SK-MEL-5 (cell line): ENCODE results near the gene CMTM1. TPM values are rescaled to one million over a fixed set of nuclear protein-coding genes. Genes with fewer than 3 reads are reported as not detected.
A peak's percentile ranks its signal among the peaks of the same experiment; 100 is the strongest.

Experiments
- DNase-seq: peaks from one replicate; pipeline ENCODE4 v3.0.0-alpha.2; 2016; ENCODE audit warnings: low read depth, low spot score
- in situ Hi-C: cut with HindIII; loops from 2 replicates; pipeline ENCODE4 v1.10.0; 2016; ENCODE audit warnings: low sequenced_read_pairs, high pct_unique_total_duplicates, low pct_unique_long_range_greater_than_20kb
- total RNA-seq: library from RNA; depleted of rRNA; stranded (reverse); fragments of >200 nt; shearing (Covaris generic); gene quantifications from 2 replicates; pipeline ENCODE4 v1.2.3, GENCODE V29; 2014

Gene CMTM1
- total RNA-seq, 1 experiment from 2014 or later, result 1.1 TPM

- in situ Hi-C loops, result no loop called here
Observed at GRCh38 chr16:66529475-66529874, 36.8 kb upstream of the CMTM1 start.

GRCh38 chr16:66534376-66534799, 31.9 kb upstream of the CMTM1 start:
- in situ Hi-C loops, result no loop called here
- DNase-seq, result no peak

More at GRCh38 chr16:66529475-66529874, 36.8 kb upstream of the CMTM1 start:
- no peak for DNase-seq

GRCh38 chr16:66536525-66536924, 29.7 kb upstream of the CMTM1 start:
- DNase-seq, result no peak
- in situ Hi-C loops, result no loop called here

- DNase-seq, result no peak
- in situ Hi-C loops, result no loop called here
Observed at GRCh38 chr16:66537236-66537635, 29.0 kb upstream of the CMTM1 start.

- in situ Hi-C loops, result no loop called here
- DNase-seq, result no peak
Observed at GRCh38 chr16:66538910-66539309, 27.3 kb upstream of the CMTM1 start.

- no peak for DNase-seq
Observed at GRCh38 chr16:66539623-66540469, 26.4 kb upstream of the CMTM1 start.

GRCh38 chr16:66541388-66542355, 24.6 kb upstream of the CMTM1 start:
- no peak for DNase-seq
- in situ Hi-C loops, result no loop called here

More at GRCh38 chr16:66539623-66540469, 26.4 kb upstream of the CMTM1 start:
- in situ Hi-C loops, result no loop called here

- DNase-seq, result no peak
- in situ Hi-C loops, result no loop called here
Observed at GRCh38 chr16:66542396-66542795, 23.8 kb upstream of the CMTM1 start.

- in situ Hi-C loops, result no loop called here
- DNase-seq, result no peak
Observed at GRCh38 chr16:66543541-66543940, 22.7 kb upstream of the CMTM1 start.

- in situ Hi-C loops, result no loop called here
- no peak for DNase-seq
Observed at GRCh38 chr16:66544016-66544757, 22.1 kb upstream of the CMTM1 start.

GRCh38 chr16:66547101-66547989, 18.9 kb upstream of the CMTM1 start:
- no peak for DNase-seq
- in situ Hi-C loops, result no loop called here

- in situ Hi-C loops, result no loop called here
Observed at GRCh38 chr16:66548068-66548467, 18.2 kb upstream of the CMTM1 start.

GRCh38 chr16:66548868-66549267, 17.4 kb upstream of the CMTM1 start:
- DNase-seq, result no peak
- in situ Hi-C loops, result no loop called here

More at GRCh38 chr16:66548068-66548467, 18.2 kb upstream of the CMTM1 start:
- DNase-seq, result no peak

- DNase-seq, result peak; percentile 29
- in situ Hi-C loops, result no loop called here
Observed at GRCh38 chr16:66549284-66550131, 16.7 kb upstream of the CMTM1 start, which contains the start of gene TK2. TK2 (minus strand) TSS chr16:66550122; CDS start chr16:66550061, 61 bp downstream.

- in situ Hi-C loops, result no loop called here
- DNase-seq, result peak; percentile 61
Observed at GRCh38 chr16:66551348-66551759, 14.9 kb upstream of the CMTM1 start.

- in situ Hi-C loops, result no loop called here
- no peak for DNase-seq
Observed at GRCh38 chr16:66551788-66552285, 14.4 kb upstream of the CMTM1 start.
